Hypothalamus (tissue), 51 donors: Measurements from ENCODE around the gene CRYBA1.
"Not testable (repeated sequence)": the region's sequence is repeated elsewhere in the genome, so short reads cannot be mapped to it uniquely, and the experiment has no call there.

Experiments used
- DNase-seq, 51 donors: peaks; one replicate each; lab custom pipeline; 2025; lab: John Stamatoyannopoulos, UW

The CRYBA1 gene

DNA sequence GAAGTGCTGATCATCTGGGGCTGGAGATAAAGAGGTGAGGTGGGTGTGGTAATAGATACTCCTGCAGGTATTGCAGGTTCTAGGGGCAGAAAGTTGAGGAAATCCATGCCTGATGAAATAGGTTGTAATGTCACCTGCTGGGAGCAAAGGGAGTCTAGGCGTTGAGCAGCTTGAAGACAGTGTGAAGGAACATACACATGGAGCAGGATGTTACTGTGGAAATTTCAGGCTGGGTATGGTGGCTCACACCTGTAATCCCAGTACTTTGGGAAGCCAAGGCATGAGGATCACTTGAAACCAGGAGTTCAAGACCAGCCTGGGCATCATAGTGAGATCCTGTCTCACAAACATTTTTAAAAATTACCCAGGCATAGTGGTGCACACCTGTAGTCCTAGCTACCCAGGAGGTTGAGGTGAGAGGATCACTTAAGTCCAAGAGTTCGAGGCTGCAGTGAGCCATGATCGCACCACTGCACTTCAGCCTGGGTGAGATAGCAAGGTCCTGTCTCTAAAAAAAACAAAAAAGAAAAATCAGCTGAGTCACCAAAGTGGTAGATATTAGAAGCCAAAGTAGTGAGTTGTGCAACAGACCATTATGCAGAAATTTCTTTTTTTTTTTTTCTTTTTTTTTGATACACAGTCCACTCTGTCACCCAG, 9.1 kb upstream of the CRYBA1 start:
- DNase-seq, result no peak

DNA sequence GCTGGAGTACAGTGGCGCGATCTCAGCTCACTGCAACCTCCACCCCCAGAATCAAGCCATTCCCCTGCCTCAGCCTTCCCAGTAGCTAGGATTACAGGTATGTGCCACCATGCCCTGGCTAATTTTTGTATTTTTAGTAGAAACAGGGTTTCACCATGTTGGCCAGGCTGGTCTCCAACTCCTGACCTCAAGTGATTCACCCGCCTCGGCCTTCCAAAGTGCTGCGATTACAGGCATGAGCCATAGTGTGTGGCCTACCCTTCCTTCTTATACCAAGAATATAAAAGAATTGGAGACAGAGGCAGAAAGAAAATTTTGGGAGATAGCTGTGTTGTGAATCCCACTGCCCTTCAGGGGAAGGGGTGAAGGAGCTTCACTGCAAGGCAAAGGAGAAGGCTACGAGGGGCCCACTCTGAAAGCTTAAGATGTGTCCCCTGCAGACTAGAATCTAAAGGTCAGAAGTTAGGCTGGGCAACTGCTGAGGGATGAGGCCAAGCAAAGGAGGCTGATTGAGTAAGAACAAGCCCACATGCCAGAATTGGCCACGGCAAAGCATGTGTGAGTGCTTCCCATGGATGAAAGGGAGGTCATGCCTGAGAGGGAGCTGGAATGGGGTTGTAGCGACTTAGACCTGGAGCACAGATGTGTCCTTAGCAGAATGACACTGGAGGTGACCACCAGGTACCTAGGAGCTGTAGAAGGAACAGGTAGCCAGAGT, 8.4 kb upstream of the CRYBA1 start:
- no peak for DNase-seq

DNA sequence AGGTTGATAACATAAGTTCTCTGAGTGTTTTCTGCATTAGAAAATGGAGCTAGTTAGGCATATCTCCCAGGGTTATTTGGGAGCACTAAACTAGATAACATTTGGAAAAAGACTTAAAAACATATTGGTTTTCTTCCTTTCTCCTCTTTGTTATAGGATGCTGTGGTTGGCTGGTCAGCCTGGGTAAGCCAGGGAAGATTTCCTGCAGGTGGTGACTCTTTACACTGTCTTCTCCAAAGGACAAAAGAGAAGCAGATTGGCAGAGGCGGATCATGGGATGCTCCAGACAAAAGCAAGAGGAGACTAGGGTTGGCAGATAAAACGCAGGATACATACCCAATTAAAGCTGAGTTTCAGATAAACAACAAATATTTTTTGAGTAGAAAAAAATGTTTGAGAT, 6.2 kb upstream of the CRYBA1 start:
- DNase-seq, result no peak

DNA sequence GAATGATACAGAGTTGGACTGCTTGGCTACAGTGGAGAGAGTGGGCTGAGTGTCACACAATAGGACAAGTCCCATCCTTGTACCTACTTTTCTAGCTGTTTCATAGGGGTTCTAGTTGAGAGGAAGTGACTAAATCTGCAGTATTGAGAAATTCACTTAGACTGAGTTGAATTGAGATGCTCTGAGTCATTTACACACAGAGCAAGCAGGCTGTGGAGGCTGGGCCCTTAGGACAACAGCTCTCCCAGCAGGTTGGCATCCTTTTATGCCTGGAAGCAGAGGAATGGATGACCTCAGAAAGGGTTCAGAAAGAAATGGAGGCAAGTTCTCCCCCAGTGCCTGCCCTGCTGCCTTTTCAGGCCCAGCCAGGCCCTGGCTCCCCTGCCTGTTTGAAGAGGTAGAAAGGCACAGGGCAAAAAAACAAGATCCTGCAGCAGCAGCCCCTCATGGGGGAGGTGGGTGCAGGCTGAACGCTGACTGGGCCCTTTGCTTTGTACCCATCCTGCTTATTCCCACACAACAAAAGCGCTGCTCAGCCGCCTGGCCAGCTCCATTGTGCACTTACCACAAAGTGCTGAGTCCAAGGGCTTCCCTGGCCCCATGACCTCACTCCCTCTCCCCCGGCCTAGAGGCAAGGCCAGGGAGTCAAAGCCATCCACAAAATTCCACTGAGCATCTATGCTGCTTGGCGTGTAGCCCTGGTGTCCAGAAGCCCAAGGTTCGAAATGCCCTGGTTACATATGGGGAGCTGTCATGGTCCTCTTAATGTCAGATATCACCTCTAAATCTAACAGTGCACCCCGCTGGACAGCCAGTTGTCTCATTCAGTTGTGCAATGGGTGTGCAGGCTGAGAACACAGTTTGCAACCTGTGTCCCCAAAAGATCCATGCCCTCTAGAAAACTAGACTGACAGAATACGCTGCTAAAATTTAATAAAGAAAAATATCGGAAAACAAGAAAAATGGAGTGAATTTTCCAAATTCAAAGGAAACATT, 5.4 kb upstream of the CRYBA1 start:
- peak in 41 of 51 donors; percentile 7 to 77 (median 42) for DNase-seq

DNA sequence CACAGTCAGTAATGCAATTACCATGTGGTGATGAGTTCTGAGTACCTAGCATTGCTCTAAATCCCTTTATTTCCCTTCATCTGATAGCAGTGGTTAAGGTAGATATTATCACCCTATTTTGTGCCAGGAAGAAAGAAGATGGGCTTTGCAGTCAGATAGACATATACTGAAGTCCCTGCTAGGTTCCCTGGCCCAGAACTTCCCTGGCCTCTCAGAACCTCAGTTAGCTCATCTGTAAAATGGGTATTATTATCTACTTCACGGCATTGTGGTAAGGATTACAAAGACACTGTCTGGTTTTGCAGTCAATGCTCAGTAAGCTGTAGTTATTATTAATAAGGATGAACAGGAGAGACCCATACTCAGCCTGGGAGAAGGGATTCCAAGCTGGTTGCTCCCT, 4.6 kb upstream of the CRYBA1 start:
- DNase-seq, result no peak

DNA sequence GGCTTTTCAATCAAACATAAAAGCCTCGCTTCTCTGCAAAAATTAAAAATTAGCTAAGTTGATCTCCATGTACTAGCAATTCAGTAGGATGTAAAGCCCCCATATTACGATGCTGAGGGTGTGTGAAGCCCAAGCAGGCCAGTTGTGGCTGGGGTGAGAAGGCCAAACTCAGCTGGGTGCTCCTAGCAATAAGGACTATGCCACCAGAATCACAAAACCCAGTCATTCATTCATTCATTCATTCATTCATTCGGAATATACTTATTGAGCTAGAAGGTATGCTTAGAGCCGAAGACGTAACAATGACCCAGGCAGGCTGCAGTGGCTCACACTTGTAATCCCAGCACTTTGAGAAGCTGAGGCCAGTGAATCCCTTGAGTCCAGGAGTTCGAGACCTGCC, 3.9 kb upstream of the CRYBA1 start:
- DNase-seq, result no peak

DNA sequence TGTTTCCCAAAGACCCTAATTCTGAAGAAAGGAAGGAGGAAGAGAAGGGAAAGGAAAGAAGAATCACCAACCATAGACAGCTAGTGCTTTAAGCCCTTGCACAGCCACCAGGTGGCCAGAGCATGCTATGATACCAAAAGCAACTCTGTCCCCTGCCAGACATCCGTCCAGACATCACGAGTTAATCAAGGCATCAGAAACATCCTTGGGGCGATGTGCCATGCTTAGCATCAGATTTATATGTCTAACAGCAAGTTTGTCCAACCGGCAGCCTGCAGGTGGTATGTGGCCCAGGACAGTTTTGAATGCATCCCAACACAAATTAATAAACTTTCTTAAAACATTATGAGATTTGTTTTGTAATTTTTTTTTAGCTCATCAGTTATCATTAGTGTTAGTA, 2.9 kb upstream of the CRYBA1 start:
- DNase-seq, result peak in 1 of 51 donors; percentile 18

DNA sequence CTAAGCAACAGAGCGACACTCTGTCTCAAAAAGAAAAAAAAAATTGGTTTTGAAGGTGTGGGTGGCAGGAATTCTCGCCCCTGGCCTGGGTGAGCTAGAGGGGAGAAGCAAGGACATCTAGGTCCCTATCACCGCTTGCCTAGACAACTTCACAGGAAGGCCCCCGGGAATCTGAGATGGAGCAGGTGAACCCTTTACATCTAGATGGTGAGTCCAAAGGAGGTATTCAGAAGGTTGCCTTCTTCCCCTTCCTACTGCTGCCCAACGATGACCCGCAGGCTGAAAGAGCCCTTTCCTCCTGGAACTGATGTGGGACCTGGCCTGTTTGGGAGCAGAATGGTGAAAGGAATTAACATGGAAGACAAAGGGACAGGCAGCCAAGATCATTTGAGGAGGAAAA, 1.3 kb upstream of the CRYBA1 start:
- no peak for DNase-seq

DNA sequence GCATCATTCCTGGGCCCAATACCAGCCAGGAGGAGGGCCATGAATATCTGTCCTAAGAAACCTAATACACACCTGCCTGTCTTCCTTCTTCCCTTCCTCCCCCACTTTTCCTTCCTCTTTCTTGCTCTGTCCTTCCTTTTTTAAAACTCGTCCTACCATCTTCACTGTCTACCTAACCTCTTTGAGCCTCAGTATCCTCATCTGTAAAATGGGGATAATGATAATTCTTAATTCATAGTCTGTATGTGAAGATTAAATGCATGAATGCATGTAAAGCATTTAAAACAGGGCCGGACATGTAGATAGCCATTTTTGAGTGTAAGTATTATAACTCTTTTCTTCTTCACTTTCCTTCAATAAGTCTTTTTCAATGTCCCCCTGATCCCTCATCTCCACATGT, 560 bp downstream of the CRYBA1 start:
- no peak for DNase-seq

DNA sequence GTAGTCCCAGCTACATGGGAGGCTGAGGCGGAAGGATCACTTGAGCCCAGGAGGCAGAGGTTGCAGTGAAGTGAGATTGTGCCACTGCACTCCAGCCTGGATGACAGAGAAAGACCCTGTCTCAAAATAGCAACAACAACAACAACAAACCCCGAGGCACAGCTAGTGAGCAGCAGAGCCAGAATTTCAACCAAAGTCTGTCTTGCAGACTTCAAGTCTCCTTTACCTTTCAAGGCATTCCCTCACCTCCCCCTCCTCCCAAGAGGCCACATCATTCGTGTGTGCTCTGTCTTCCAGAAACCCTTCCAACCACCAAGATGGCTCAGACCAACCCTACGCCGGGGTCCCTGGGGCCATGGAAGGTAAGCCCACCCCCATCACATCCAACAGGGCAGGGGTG, 2.2 kb downstream of the CRYBA1 start:
- no peak for DNase-seq

DNA sequence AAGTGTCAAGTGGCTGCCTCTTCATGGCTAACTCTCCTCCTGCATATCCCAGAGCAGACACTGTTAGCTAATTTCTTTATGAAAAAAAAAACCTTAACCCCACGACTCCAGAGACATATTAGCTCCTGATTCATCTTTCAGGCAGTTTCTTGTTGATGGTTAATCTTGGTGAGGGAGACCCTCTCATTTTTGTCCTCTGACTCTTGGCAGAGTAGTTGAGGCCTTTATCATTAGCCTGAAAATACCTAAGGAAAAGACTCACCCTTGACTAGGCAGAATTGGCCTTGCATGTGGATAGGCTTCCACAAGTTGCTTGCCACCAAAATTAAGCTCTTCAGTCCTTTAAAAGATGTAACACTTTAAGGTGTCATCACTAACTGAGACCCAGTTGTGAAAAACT, 4.0 kb downstream of the CRYBA1 start:
- no peak for DNase-seq

DNA sequence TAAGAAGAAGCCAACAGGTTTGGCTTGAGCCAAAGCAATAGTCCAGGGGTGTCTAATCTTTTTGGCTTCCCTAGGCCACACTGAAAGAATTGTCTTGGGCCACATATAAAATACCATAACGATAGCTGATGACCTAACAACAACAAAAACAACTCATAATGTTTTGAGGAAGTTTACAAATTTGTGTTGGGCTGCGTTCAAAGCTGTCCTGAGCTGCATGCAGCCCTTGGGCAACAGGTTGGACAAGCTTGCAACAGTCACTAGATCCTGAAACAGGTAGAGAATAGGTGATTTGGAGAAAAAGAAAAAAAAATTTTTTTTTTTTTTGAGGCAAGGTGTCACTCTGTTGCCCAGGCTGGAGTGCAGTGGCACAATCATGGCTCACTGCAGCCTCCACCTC, 4.5 kb downstream of the CRYBA1 start:
- no peak for DNase-seq

DNA sequence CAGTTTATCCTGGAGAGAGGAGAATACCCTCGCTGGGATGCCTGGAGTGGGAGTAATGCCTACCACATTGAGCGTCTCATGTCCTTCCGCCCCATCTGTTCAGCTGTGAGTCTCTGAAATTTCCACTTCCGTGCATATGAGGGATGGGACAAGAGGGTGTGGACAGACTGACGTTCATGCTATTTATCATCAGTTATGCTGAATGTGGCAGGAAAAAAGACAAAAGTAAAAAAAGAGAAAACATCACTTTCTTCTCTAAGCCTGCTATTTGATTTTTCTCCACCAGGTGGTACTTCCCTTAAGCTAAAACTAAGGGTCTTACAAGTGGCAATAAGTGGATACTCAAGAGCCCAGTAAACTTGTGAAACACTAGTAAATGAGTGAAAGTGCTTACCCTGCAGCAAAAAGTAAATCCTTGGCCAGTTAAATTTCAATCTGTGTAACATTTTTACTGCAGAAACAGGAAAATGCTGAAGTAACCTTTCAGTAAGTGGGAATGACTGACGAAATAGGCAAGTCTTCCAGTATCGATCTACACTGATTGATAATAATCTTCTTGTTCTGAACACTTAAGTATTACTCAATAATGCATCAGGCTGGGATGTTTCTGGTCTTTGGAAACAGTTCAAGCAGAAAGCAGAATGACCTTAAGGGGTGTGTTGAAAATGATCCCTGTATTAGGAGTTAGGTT, 5.6 kb downstream of the CRYBA1 start:
- peak in 1 of 51 donors; percentile 19 for DNase-seq

DNA sequence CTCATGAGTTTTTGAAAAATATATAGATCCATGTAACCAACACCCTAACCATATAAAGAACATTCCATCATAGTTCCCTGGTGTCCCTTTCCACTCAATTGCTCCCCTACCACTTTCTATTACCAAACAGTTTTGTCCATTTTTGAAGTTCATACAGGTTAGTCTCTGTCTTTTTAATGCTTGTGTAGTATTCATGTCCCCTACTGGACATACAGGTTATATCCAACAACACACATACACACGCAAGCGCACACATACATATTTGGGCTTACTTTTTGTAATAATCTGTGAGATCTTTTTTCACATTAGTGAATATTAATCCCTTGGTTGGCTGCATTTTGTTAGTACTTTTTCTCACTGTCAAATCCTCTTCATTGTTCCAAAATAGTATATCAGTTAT, 6.4 kb downstream of the CRYBA1 start:
- DNase-seq, result no peak

DNA sequence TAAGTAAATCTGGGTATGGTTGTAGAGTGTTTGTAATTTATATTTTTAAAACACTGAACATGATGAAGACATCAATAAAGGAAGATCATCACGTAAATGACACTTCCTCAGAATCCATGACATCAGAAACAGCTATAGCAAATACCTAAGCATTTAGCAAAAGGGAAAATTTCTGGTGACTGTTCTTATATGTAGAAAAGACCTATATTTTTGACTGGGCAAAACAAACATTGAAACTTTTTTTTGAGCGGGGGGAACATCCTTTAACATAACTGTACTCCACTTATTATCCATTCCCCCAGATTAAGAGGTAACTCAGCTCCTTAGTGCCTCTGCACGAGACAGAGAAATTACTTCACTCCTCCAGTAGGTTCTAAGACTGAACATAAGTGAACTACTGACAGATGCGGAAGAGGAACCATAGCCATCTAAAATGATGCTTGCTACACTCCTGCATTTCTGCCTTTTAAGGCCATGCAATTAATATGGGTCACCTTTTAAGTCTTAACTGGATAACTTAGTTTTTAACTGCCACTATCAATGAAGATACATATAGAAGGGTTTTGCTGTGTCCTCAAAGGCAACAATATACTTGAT, 9.4 kb downstream of the CRYBA1 start:
- DNase-seq, result no peak

DNA sequence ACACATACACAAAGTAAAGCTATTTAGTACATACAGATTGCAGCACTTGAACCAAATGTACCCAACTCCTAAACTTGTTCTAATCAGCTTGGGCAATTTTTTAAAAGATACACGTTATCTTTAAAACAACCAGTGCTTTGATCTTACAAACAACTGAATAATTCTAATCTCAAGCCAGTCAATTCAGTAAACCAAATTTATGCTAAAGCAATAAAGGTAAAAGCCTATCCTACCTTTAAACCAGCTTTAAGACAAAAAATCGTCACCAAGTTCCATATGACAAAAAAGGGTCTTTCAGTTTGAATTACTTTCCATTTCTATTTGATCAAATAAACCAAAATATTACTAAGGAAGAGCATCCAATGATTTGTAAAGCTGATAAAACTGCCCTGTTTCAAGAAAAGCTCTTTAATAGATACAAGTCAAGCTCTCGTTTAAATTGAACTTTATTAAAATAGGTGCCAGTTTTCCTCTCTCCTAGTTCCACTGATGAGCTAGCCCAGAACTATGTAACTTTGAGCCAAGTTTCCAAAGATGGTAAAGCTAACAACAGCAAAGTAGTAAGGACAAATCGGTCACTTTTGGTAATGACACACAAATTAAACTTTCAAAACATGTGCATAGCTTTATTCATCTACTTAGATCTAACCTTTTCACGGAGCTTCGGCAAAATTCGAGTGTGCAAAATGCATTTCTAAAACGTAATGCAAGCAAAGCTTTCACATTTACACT, 10.2 kb downstream of the CRYBA1 start:
- no peak for DNase-seq

DNA sequence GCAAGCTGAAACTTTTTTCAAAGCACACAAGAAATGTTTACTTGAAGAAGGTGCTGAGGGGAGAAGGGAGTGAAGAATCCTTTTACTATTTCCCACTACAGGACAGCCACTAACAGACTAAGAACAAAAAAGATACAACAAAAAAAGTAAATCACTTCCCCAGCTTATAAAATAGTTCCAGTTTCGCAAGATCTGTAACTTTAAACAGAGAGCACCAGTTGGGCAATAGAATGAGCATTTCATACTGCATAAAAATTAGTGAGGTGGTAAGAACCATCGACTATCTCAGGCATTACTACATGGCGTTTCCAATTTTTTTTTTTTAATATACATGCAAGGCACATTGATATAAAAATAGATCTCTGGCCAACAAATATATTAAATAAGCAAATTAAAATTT, 11.1 kb downstream of the CRYBA1 start:
- DNase-seq, result no peak

DNA sequence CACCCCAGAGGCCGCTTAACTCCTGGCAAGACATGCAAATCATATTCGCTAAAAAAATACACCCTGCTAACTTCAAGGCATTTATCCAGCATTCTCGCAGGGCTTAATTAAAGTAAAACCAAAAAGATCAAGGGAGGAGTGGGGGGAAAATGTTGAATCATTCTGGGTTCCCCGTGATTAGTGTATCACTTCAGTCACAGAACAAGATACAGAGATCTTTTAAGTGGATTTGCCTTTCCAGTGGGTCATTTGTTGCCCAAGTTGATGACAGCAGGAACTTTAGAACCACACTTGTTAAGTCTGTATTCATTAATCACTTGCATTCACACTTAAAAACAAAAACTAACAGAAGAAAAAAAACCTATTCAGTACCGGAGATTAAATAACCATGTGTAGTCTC, 17.3 kb downstream of the CRYBA1 start:
- no peak for DNase-seq

DNA sequence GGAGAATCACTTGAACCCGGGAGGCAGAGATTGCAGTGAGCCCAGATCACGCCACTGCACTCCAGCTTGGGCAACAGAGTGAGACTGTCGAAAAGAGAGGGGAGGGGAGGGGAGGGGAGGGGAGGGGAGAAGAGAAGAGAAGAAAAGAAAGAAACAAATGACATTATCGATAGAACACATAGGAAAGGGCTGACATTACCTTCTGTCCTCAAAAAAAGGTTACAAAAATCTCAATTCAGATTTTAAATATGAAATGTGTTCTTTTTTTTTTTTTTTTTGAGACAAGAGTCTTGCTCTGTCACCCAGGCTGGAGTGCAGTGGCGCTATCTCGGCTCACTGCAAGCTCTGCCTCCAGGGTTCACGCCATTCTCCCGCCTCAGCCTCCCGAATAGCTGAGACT, 25.3 kb downstream of the CRYBA1 start:
- not testable (repeated sequence) for DNase-seq

DNA sequence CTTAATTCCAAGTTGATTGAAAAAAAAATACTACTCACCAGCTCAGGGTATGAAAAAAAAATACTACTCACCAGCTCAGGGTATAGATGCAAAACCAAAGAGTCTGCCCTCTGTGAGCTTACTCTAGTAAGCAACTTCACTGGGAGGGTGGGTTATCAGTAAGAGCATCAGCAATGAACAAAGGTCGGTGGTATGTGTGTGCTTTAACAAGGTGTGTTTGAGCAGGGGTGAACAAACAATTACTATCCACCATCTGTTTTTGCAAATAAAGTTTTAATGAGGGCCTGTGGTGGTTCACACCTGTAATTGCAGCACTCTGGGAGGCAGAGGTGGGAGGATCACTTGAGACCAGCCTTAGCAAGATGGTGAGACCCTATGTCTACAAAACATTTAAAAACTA, 27.3 kb downstream of the CRYBA1 start:
- DNase-seq, result no peak
